Mucosa of descending colon (tissue), 3 donors: ENCODE results near the gene NPFFR2. TPM values are rescaled to one million over a fixed set of nuclear protein-coding genes. Genes with fewer than 3 reads are reported as not detected.

Source experiments
- ATAC-seq: fragments of 200-7000 bp; cut with Tn5 transposase; one replicate; pipeline ENCODE4 v1.9.1; 2020; ENCODE audit warnings: mild to moderate bottlenecking, moderate library complexity
- DNase-seq, 3 donors: peaks; one replicate each; pipeline ENCODE4 v3.0.0-alpha.2; 2020
- H3K36me3 ChIP-seq: fragments of 200-600 bp; one replicate; pipeline ENCODE4 v1.8.0; 2021; ENCODE audit warnings: low read depth, mild to moderate bottlenecking
- H3K4me1 ChIP-seq: fragments of 200-600 bp; one replicate; pipeline ENCODE4 v1.8.0; 2021; ENCODE audit warnings: low read depth, mild to moderate bottlenecking
- H3K4me3 ChIP-seq: fragments of 200-600 bp; one replicate; pipeline ENCODE4 v1.8.0; 2021; ENCODE audit warnings: mild to moderate bottlenecking
- H3K9me3 ChIP-seq: fragments of 200-600 bp; one replicate; pipeline ENCODE4 v1.8.0; 2021; ENCODE audit warnings: mild to moderate bottlenecking
- intact Hi-C, 2 donors: fragments of 100-400 bp; cut with DNase I in 1 of 2; cut with micrococcal nuclease in 1 of 2; formaldehyde crosslinking; loops; one replicate each; pipeline versions ENCODE4 v1.11.0 to v1.11.1; 2022; cut with DNase I, micrococcal nuclease
- long read RNA-seq, 2 donors: library from polyadenylated mRNA; unstranded; transcript quantifications; one replicate each; pipeline ENCODE4 v2.0.0, GENCODE V29; 2019 to 2021
- total RNA-seq, 3 donors: library from RNA; stranded (reverse); fragmentation: NEBNext Ultra II Directional in 2 of 3; extraction: Animal tissue kit (Norgen Biotek cat#: 25700) in 2 of 3; gene quantifications; one replicate each; pipeline versions ENCODE4 v1.2.1 to v1.2.4, GENCODE V29; 2021 to 2023
- TF ChIP-seq, protein P1 (sequence below): fragments of 200-600 bp; IDR thresholded peaks from one replicate; pipeline ENCODE4 v1.8.0; 2022; ENCODE audit warnings: antibody characterized with exemption, mild to moderate bottlenecking
- donor health status: DM: no; HTN: no; CAD: no; lungs with moderate emphysema.
- donor health status: DM: no; HTN: no; CAD: no.
- donor health status: DM: no; HTN: yes; CAD: no.

The NPFFR2 gene
- not detected for total RNA-seq
- long read RNA-seq, donor 1 = 0 reads
- long read RNA-seq, donor 2 = 0 reads

DNA sequence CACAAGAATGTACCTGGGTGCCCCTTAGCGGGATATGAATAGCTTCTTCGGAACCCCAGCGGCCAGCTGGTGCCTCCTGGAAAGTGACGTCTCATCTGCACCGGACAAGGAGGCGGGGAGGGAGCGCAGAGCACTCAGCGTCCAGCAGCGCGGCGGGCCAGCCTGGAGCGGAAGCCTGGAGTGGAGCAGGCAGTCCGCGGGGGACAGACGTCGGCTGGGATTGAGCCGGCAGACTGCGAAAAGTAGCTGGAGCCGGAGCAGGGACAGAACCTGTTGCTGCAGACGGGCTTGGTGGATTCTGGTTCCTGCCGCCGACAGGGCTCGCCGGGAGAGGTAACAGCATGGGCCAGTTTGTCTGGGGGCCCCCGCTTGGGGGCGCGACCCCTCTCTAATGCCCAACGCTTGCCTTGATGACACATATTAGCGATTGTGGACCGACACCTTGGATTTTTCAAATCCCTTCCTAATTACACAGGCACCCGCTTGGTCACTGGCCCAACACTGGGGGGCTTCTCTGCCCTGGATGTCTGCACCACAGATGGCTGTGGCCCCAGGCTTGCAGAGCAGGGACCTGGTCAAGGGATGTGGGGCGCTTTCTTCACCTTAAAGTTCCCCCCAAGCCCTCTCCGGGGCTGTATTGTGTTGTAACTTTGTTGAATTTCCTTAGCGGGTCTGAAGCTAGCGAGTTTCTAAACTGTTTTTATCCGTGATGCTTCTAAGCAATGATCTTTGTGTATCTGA, at the start of gene NPFFR2:
NPFFR2 (plus strand) TSS at position 133 of the 741 bp plus-strand sequence. CDS start 96,592 bp downstream, outside the sequence.
- peak; percentile 28 for ATAC-seq
- DNase-seq = peak in 1 of 3 donors; percentile 47
- TF ChIP-seq, protein P1, sequence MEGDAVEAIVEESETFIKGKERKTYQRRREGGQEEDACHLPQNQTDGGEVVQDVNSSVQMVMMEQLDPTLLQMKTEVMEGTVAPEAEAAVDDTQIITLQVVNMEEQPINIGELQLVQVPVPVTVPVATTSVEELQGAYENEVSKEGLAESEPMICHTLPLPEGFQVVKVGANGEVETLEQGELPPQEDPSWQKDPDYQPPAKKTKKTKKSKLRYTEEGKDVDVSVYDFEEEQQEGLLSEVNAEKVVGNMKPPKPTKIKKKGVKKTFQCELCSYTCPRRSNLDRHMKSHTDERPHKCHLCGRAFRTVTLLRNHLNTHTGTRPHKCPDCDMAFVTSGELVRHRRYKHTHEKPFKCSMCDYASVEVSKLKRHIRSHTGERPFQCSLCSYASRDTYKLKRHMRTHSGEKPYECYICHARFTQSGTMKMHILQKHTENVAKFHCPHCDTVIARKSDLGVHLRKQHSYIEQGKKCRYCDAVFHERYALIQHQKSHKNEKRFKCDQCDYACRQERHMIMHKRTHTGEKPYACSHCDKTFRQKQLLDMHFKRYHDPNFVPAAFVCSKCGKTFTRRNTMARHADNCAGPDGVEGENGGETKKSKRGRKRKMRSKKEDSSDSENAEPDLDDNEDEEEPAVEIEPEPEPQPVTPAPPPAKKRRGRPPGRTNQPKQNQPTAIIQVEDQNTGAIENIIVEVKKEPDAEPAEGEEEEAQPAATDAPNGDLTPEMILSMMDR = no peak
- intact Hi-C loops = no loop called here
- H3K36me3 ChIP-seq = no peaks in the 10 kb centered on the region
- H3K4me1 ChIP-seq = no peaks in the 10 kb centered on the region
- H3K9me3 ChIP-seq = no peaks in the 10 kb centered on the region
- no peak within 1 kb of the TSS for H3K4me3 ChIP-seq

DNA sequence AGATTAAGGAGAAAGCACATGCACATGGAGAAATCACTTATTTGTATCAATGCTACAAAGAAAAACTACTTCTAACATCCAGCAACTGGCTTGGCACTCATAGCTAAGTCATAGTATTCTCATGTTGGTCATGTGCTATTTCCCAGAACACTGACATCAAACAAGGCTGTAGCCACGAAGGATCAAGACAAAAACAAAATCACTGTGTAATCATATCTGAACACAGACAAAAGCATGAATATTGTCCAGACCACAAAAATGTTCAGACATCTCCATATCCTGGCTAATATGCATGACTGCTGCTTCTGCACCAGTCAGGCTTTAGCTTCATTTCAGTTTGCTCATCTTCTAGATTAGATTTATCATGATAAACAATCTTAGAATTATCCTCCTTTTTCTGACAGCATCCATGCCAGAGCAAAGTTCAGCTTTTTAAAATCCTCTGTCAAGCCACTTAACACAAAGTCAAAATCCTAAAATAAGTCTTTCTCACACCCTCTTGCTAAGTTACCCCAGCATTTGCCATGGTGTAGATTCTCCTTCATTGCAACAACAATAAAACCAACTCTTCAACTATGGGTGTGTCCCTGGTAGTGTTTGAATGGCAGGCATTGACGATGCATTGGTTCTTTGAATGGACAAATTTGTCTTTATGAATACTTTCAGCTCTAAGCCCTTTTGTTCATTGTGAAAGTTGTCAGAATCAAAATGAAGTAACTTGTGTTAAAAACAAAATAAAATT, 39.1 kb upstream of the NPFFR2 start:
- Histone ChIP-seq H3K36me3 (no peaks in the 10 kb centered on the region), H3K4me1 (no peaks in the 10 kb centered on the region), H3K4me3 (no peak overlapping the region), H3K9me3 (peaks cover 15% of the 10 kb centered on the region)
- TF ChIP-seq, protein P1 = no peak
- no peak for DNase-seq
- intact Hi-C loops = no loop called here
- ATAC-seq = no peak

DNA sequence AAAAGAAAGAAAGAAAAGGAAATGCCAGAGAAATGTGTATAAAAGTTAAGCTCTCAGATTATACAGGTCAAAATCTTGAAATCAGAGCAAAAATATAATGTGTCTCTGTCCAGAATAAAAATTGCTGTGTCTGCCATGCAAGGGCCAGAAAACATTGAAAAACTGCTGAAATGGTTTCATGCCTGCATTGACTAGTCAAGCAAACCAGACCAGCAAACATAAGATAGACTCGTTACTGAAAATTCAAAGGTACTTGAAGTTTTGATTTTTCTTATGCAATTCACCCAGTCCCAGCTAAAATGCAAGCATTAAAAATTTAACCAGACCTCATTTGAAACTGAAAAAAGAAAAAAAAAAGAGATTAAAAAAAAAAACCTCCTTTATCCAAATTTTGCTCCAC, 37.2 kb upstream of the NPFFR2 start:
- TF ChIP-seq, protein P1 = no peak
- no peak for DNase-seq
- Histone ChIP-seq H3K9me3 (peaks cover 15% of the 10 kb centered on the region), H3K4me1 (no peaks in the 10 kb centered on the region), H3K4me3 (no peak overlapping the region), H3K36me3 (no peaks in the 10 kb centered on the region)
- intact Hi-C loops = no loop called here
- no peak for ATAC-seq

DNA sequence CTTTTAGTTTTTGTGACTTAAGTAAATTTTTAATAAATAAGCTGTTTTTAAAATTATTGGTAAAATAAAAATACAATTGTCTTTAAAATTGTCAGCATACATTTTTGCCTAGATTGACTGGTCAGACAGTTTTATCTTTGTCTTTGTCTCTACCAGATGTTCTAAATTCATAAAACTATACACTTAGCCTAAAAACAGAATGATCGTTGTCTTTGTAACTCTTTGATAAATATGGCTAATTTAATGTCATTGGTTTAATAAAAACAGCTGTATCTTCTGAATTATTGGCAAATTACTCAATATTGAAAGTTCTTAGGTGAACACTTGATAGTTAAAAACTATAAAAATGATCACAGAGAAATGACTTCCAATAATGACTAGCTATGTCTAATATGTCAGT, 36.5 kb upstream of the NPFFR2 start:
- ATAC-seq = no peak
- H3K4me1 ChIP-seq = no peaks in the 10 kb centered on the region
- intact Hi-C loops = no loop called here
- TF ChIP-seq, protein P1 = no peak
- peaks cover 15% of the 10 kb centered on the region for H3K9me3 ChIP-seq
- no peaks in the 10 kb centered on the region for H3K36me3 ChIP-seq
- H3K4me3 ChIP-seq = no peak overlapping the region
- no peak for DNase-seq

DNA sequence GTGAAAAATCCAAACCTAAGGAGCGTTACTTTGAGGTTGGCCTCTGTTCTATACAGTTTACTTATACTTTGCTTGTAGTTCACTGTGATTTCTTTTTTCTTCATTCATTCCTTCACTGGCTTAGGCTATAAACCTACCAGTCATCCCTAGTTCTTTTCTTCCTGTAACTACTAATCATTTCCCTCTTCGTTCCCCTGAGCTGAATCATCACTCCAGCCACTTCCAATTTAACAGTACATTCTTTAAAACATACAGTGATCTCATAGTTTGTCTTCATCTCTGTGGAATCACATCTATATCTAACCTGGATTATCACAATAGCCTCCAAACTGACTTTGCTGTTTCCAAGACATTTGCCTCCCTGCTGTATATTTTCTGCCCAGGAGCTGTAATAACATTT, 25.2 kb upstream of the NPFFR2 start:
- ATAC-seq (no peak), DNase-seq (no peak)
- Histone ChIP-seq H3K4me1 (no peaks in the 10 kb centered on the region), H3K9me3 (no peaks in the 10 kb centered on the region), H3K4me3 (no peak overlapping the region), H3K36me3 (no peaks in the 10 kb centered on the region)
- TF ChIP-seq, protein P1 = no peak
- intact Hi-C loops = no loop called here
